Effector memory CD8-positive, alpha-beta T cell (primary cell): ENCODE measurements around the gene QTRT2.
A peak's percentile ranks its signal among the peaks of the same experiment; 100 is the strongest.

Experiments used
- ATAC-seq: fragments of 150-1000 bp; cut with Tn5 transposase; replicated peaks from 2 replicates; pipeline ENCODE4 v1.10.0; 2021; ENCODE audit warnings: mild to moderate bottlenecking, moderate library complexity
- DNase-seq, 3 experiments: peaks; one replicate each; pipeline ENCODE4 v3.0.0; 2021
- H3K27ac Mint-ChIP-seq, 2 donors: one replicate each; pipeline ENCODE4 v1.8.0; 2022; ENCODE audit warnings: mild to moderate bottlenecking in 2 of 2, mixed read lengths in 2 of 2, moderate library complexity in 2 of 2
- H3K27me3 Mint-ChIP-seq, 2 donors: one replicate each; pipeline ENCODE4 v1.8.0; 2022; ENCODE audit warnings: mixed read lengths in 2 of 2
- H3K36me3 Mint-ChIP-seq: one replicate; pipeline ENCODE4 v1.8.0; 2022; ENCODE audit warnings: mild to moderate bottlenecking, moderate library complexity, mixed read lengths; ENCODE audit not compliant: insufficient read depth
- H3K4me1 Mint-ChIP-seq, 2 donors: one replicate each; pipeline ENCODE4 v1.8.0; 2022; ENCODE audit warnings: low read depth in 2 of 2, mixed read lengths in 2 of 2
- H3K4me3 Mint-ChIP-seq, 2 donors: one replicate each; pipeline ENCODE4 v1.8.0; 2022; ENCODE audit warnings: mild to moderate bottlenecking in 2 of 2, mixed read lengths in 2 of 2, moderate library complexity in 2 of 2
- H3K9me3 Mint-ChIP-seq, 2 donors: one replicate each; pipeline ENCODE4 v1.8.0; 2022; ENCODE audit warnings: mixed read lengths in 2 of 2
- total RNA-seq, 9 experiments: gene quantifications; one replicate each; lab custom pipeline; 2026; lab: John Stamatoyannopoulos, UW

The QTRT2 gene
- 30.3 to 101 (median 49.7) reads per million in 9 experiments for total RNA-seq

- Mint-ChIP-seq H3K27me3 (no peaks in the 10 kb centered on the region), H3K4me1 (peaks cover 32 to 38% of the 10 kb centered on the region in 2 donors), H3K9me3 (no peaks in the 10 kb centered on the region), H3K36me3 (peaks cover 31% of the 10 kb centered on the region), H3K4me3 (peak within 1 kb of the TSS; percentile 91 to 92), H3K27ac (peak within 1 kb of the TSS; percentile 95 to 98)
- ATAC-seq (peak; percentile 94), DNase-seq (peak; percentile 98 to 99 (median 99))
Observed at GRCh38 chr3:114056130-114057010, at the start of gene QTRT2, which contains the start of gene CCDC191. Gene QTRT2, plus strand, starts transcription at chr3:114056737. Its CDS starts 8,521 bp downstream, at chr3:114065258. Gene CCDC191, minus strand, starts transcription at chr3:114056526. Its CDS starts 60 bp downstream, at chr3:114056466.

- ATAC-seq (no peak), DNase-seq (no peak)
- H3K9me3 Mint-ChIP-seq, result no peaks in the 10 kb centered on the region
- H3K36me3 Mint-ChIP-seq, result peaks cover 6% of the 10 kb centered on the region
- H3K27ac Mint-ChIP-seq, result no peak overlapping the region
- H3K27me3 Mint-ChIP-seq, result no peaks in the 10 kb centered on the region
- no peaks in the 10 kb centered on the region for H3K4me1 Mint-ChIP-seq
- no peak overlapping the region for H3K4me3 Mint-ChIP-seq
Observed at GRCh38 chr3:114011059-114011797, 45.3 kb upstream of the QTRT2 start.

- Mint-ChIP-seq H3K4me3 (no peak overlapping the region), H3K27me3 (no peaks in the 10 kb centered on the region), H3K4me1 (no peaks in the 10 kb centered on the region), H3K9me3 (no peaks in the 10 kb centered on the region), H3K27ac (no peak overlapping the region), H3K36me3 (peaks cover 6% of the 10 kb centered on the region)
- ATAC-seq, result no peak
- no peak for DNase-seq
Observed at GRCh38 chr3:114014211-114014610, 42.3 kb upstream of the QTRT2 start.

GRCh38 chr3:114019486-114019885 lies 37.1 kb upstream of the QTRT2 start:
- no peak for ATAC-seq
- H3K36me3 Mint-ChIP-seq, result no peaks in the 10 kb centered on the region
- no peaks in the 10 kb centered on the region for H3K9me3 Mint-ChIP-seq
- H3K4me3 Mint-ChIP-seq, result no peak overlapping the region
- no peaks in the 10 kb centered on the region for H3K4me1 Mint-ChIP-seq
- no peak overlapping the region for H3K27ac Mint-ChIP-seq
- no peaks in the 10 kb centered on the region for H3K27me3 Mint-ChIP-seq
- no peak for DNase-seq

GRCh38 chr3:114020907-114021306 lies 35.6 kb upstream of the QTRT2 start:
- Mint-ChIP-seq H3K4me3 (no peak overlapping the region), H3K36me3 (no peaks in the 10 kb centered on the region), H3K27me3 (no peaks in the 10 kb centered on the region), H3K27ac (no peak overlapping the region), H3K9me3 (no peaks in the 10 kb centered on the region), H3K4me1 (no peaks in the 10 kb centered on the region)
- no peak for DNase-seq
- ATAC-seq, result no peak

GRCh38 chr3:114022145-114022802 lies 34.3 kb upstream of the QTRT2 start:
- H3K9me3 Mint-ChIP-seq, result no peaks in the 10 kb centered on the region
- no peak overlapping the region for H3K4me3 Mint-ChIP-seq
- H3K27me3 Mint-ChIP-seq, result no peaks in the 10 kb centered on the region
- no peak for ATAC-seq
- no peak overlapping the region for H3K27ac Mint-ChIP-seq
- H3K4me1 Mint-ChIP-seq, result no peaks in the 10 kb centered on the region
- no peak for DNase-seq
- H3K36me3 Mint-ChIP-seq, result no peaks in the 10 kb centered on the region

GRCh38 chr3:114025451-114025850 lies 31.1 kb upstream of the QTRT2 start:
- Mint-ChIP-seq H3K27ac (no peak overlapping the region), H3K4me3 (no peak overlapping the region)

GRCh38 chr3:114026331-114026730 lies 30.2 kb upstream of the QTRT2 start:
- Mint-ChIP-seq H3K4me1 (no peaks in the 10 kb centered on the region), H3K9me3 (no peaks in the 10 kb centered on the region), H3K27me3 (no peaks in the 10 kb centered on the region), H3K36me3 (no peaks in the 10 kb centered on the region), H3K27ac (no peak overlapping the region), H3K4me3 (no peak overlapping the region)
- DNase-seq, result no peak
- no peak for ATAC-seq

More at GRCh38 chr3:114025451-114025850, 31.1 kb upstream of the QTRT2 start:
- Mint-ChIP-seq H3K36me3 (no peaks in the 10 kb centered on the region), H3K27me3 (no peaks in the 10 kb centered on the region), H3K9me3 (no peaks in the 10 kb centered on the region), H3K4me1 (no peaks in the 10 kb centered on the region)
- ATAC-seq (no peak), DNase-seq (no peak)

GRCh38 chr3:114033721-114034120 lies 22.8 kb upstream of the QTRT2 start:
- Mint-ChIP-seq H3K4me1 (no peaks in the 10 kb centered on the region), H3K27me3 (no peaks in the 10 kb centered on the region), H3K9me3 (no peaks in the 10 kb centered on the region), H3K36me3 (peaks cover 3% of the 10 kb centered on the region), H3K4me3 (no peak overlapping the region), H3K27ac (no peak overlapping the region)
- DNase-seq (no peak), ATAC-seq (no peak)

- Mint-ChIP-seq H3K4me1 (no peaks in the 10 kb centered on the region), H3K36me3 (peaks cover 3% of the 10 kb centered on the region), H3K4me3 (no peak overlapping the region), H3K27me3 (no peaks in the 10 kb centered on the region), H3K9me3 (no peaks in the 10 kb centered on the region), H3K27ac (no peak overlapping the region)
- ATAC-seq (no peak), DNase-seq (no peak)
Observed at GRCh38 chr3:114034211-114034610, 22.3 kb upstream of the QTRT2 start.

GRCh38 chr3:114034787-114035545 lies 21.6 kb upstream of the QTRT2 start:
- Mint-ChIP-seq H3K4me3 (no peak overlapping the region), H3K36me3 (peaks cover 3% of the 10 kb centered on the region), H3K27ac (no peak overlapping the region), H3K9me3 (no peaks in the 10 kb centered on the region), H3K4me1 (no peaks in the 10 kb centered on the region), H3K27me3 (no peaks in the 10 kb centered on the region)
- ATAC-seq (no peak), DNase-seq (no peak)

- Mint-ChIP-seq H3K4me3 (no peak overlapping the region), H3K27me3 (no peaks in the 10 kb centered on the region), H3K9me3 (no peaks in the 10 kb centered on the region), H3K36me3 (peaks cover 3% of the 10 kb centered on the region), H3K27ac (no peak overlapping the region), H3K4me1 (no peaks in the 10 kb centered on the region)
- DNase-seq (no peak), ATAC-seq (no peak)
Observed at GRCh38 chr3:114035896-114036295, 20.6 kb upstream of the QTRT2 start.

- no peaks in the 10 kb centered on the region for H3K36me3 Mint-ChIP-seq
- no peak for DNase-seq
- H3K27me3 Mint-ChIP-seq, result peaks cover 0 to 2% of the 10 kb centered on the region in 2 donors
- no peak for ATAC-seq
- no peak overlapping the region for H3K27ac Mint-ChIP-seq
- no peak overlapping the region for H3K4me3 Mint-ChIP-seq
- no peaks in the 10 kb centered on the region for H3K9me3 Mint-ChIP-seq
- H3K4me1 Mint-ChIP-seq, result no peaks in the 10 kb centered on the region
Observed at GRCh38 chr3:114043205-114043604, 13.3 kb upstream of the QTRT2 start.
